Sigmoid colon (tissue), 7 donors: ENCODE data around the gene GABBR1. TPM values are rescaled to one million over a fixed set of nuclear protein-coding genes. Genes with fewer than 3 reads are reported as not detected.

Source experiments
- DNase-seq: peaks from one replicate; pipeline ENCODE4 v3.0.0-alpha.2; 2019
- H3K27ac ChIP-seq, 4 donors: fragments of 200-600 bp; sonication (generic); one replicate each; pipeline ENCODE4 v1.5.1; 2016 to 2019; ENCODE audit warnings: mild to moderate bottlenecking in 1 of 4
- H3K27me3 ChIP-seq, 3 donors: fragments of 200-600 bp; sonication (generic); one replicate each; pipeline ENCODE4 v1.5.1; 2019; ENCODE audit warnings: mild to moderate bottlenecking in 1 of 3
- H3K36me3 ChIP-seq, 4 donors: fragments of 200-600 bp; sonication (generic); one replicate each; pipeline ENCODE4 v1.5.1; 2016 to 2019
- H3K4me1 ChIP-seq, 4 donors: fragments of 200-600 bp; sonication (generic); one replicate each; pipeline ENCODE4 v1.5.1; 2017 to 2019
- H3K4me3 ChIP-seq, 4 donors: fragments of 200-600 bp; sonication (generic); one replicate each; pipeline ENCODE4 v1.5.1; 2017 to 2019; ENCODE audit warnings: mild to moderate bottlenecking in 2 of 4, moderate library complexity in 1 of 4
- H3K9me3 ChIP-seq, 4 donors: fragments of 200-600 bp in 3 of 4; sonication (generic) in 3 of 4; one replicate each; pipeline versions ENCODE4 v1.5.1 to v1.6.1; 2013 to 2019
- EP300 ChIP-seq, 4 donors: sonication (generic); formaldehyde crosslinking; IDR thresholded peaks; one replicate each; pipeline ENCODE4 v1.6.1; 2017; ENCODE audit warnings: antibody characterized with exemption in 4 of 4
- POLR2A ChIP-seq, 2 donors: fragments of 450-650 bp; IDR thresholded peaks; one replicate each; pipeline ENCODE4 v1.6.1; 2016; ENCODE audit warnings: antibody characterized with exemption in 2 of 2, mild to moderate bottlenecking in 2 of 2, moderate library complexity in 2 of 2
- POLR2AphosphoS5 ChIP-seq, 4 donors: sonication (generic); formaldehyde crosslinking; IDR thresholded peaks; one replicate each; pipeline ENCODE4 v1.6.1; 2017; ENCODE audit warnings: antibody characterized with exemption in 4 of 4
- WGBS, 2 donors: extraction: QIAGEN DNeasy Blood & Tissue Kit; methylation state at CpG; one replicate each; pipeline ENCODE4 v1.1.7; 2013; 5-methylcytosine and 5-hydroxymethylcytosine counted together
- intact Hi-C: fragments of 100-400 bp; cut with DNase I; formaldehyde crosslinking; loops from one replicate; pipeline ENCODE4 v1.15.1; 2023
- polyA plus RNA-seq, 3 donors: library from polyadenylated mRNA; stranded (reverse); fragments of 200-250 nt; gene quantifications; one replicate each; pipeline ENCODE4 v1.2.3, GENCODE V29; 2013
- total RNA-seq, 4 donors: library from RNA; depleted of rRNA; stranded (reverse); fragments of >200 nt; gene quantifications; one replicate each; pipeline ENCODE4 v1.1.0, GENCODE V29; 2016
- TF ChIP-seq, protein P1 (sequence below), 4 experiments: fragments of 450-650 bp in 3 of 4; fragments of 200-600 bp in 1 of 4; IDR thresholded peaks; one replicate each; pipeline ENCODE4 v1.5.1; 2016 to 2019; ENCODE audit warnings: antibody characterized with exemption in 4 of 4, mild to moderate bottlenecking in 3 of 4, moderate library complexity in 2 of 4
- donor health status: healthy with polysubstance abuse.
- donor health status: Bipolar disorder and iron deficiency.
- donor health status: healthy.

The GABBR1 gene
- total and polyA plus RNA-seq, 7 donors: 0.92 to 73.9 (median 26.5) TPM

DNA sequence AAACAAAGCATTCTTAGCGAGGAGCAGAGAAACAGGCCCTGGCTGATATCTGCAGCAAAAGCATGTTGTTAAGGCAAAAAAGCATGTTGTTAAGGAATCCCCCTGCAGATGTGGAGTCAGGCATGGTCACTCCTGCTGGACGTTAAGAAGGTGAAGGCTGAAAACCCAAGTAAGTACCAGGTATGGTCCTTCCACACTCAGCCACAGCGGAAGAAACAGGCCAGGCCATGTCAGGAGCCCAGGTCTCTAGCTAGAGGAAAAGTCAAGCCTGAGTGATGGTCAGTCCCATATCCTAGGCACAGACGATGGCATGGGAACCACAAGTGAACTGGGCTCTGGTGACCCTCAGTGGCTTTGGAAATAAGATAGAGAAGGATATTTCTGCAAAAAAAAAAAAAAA is 112.8 kb downstream of the GABBR1 start:
- no peak overlapping the region for H3K27ac ChIP-seq
- no peaks in the 10 kb centered on the region for H3K36me3 ChIP-seq
- TF ChIP-seq, protein P1, sequence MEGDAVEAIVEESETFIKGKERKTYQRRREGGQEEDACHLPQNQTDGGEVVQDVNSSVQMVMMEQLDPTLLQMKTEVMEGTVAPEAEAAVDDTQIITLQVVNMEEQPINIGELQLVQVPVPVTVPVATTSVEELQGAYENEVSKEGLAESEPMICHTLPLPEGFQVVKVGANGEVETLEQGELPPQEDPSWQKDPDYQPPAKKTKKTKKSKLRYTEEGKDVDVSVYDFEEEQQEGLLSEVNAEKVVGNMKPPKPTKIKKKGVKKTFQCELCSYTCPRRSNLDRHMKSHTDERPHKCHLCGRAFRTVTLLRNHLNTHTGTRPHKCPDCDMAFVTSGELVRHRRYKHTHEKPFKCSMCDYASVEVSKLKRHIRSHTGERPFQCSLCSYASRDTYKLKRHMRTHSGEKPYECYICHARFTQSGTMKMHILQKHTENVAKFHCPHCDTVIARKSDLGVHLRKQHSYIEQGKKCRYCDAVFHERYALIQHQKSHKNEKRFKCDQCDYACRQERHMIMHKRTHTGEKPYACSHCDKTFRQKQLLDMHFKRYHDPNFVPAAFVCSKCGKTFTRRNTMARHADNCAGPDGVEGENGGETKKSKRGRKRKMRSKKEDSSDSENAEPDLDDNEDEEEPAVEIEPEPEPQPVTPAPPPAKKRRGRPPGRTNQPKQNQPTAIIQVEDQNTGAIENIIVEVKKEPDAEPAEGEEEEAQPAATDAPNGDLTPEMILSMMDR (IDR thresholded peaks at IDR 0.05): no peak
- no peak for TF ChIP-seq EP300 (IDR thresholded peaks at IDR 0.05)
- no peak for TF ChIP-seq POLR2AphosphoS5 (IDR thresholded peaks at IDR 0.05)
- TF ChIP-seq POLR2A (IDR thresholded peaks at IDR 0.05): no peak
- DNase-seq: no peak
- no peaks in the 10 kb centered on the region for H3K27me3 ChIP-seq
- H3K4me3 ChIP-seq: no peak overlapping the region
- intact Hi-C loops: no loop called here
- WGBS, 2 donors: 84 to 85% methylated on average over 4 of the region's 4 CpGs
- H3K9me3 ChIP-seq: no peaks in the 10 kb centered on the region
- H3K4me1 ChIP-seq: no peaks in the 10 kb centered on the region

DNA sequence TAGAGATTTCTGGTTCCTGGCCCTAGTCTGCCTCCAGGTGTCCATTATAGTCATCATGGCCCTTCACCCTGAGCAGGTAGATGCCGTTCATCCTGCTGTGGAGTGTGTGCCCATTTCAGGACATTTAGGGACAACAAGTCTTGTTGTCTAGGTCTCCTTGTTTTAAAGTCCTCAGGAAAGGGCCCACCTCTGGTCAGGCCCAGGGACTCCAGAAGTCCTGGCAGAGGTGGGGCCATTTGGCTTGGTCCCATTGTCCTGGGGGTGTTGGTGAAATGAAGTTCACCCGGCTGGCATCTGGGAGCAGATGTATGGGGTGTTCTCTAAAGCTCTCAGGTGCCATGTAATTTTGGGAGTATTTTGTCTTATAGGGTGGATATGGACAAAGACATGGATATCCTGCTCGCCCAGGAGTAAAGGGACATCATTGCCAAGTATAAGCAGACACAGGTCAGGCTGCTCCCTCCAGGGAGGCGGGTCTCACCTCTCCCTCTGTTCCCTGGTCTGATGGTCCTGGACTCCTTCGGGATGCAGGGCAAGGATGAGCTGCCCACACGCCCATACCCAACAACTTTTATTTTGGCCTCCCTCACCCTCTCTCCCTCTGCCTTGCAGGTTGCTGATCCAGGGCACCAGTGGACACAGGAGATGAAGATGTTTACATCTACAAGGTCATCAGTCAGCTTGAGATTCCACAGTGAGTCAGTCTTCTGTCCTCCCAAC is 113.5 kb downstream of the GABBR1 start:
- no peak for DNase-seq
- intact Hi-C loops: no loop called here
- no peaks in the 10 kb centered on the region for H3K4me1 ChIP-seq
- H3K4me3 ChIP-seq: no peak overlapping the region
- H3K27ac ChIP-seq: no peak overlapping the region
- 81 to 92% methylated on average over 6 of the region's 6 CpGs for WGBS, 2 donors
- no peaks in the 10 kb centered on the region for H3K27me3 ChIP-seq
- TF ChIP-seq POLR2A (IDR thresholded peaks at IDR 0.05) (no peak), EP300 (IDR thresholded peaks at IDR 0.05) (no peak), POLR2AphosphoS5 (IDR thresholded peaks at IDR 0.05) (no peak)
- TF ChIP-seq, protein P1 (IDR thresholded peaks at IDR 0.05): no peak
- H3K9me3 ChIP-seq: no peaks in the 10 kb centered on the region
- no peaks in the 10 kb centered on the region for H3K36me3 ChIP-seq

DNA sequence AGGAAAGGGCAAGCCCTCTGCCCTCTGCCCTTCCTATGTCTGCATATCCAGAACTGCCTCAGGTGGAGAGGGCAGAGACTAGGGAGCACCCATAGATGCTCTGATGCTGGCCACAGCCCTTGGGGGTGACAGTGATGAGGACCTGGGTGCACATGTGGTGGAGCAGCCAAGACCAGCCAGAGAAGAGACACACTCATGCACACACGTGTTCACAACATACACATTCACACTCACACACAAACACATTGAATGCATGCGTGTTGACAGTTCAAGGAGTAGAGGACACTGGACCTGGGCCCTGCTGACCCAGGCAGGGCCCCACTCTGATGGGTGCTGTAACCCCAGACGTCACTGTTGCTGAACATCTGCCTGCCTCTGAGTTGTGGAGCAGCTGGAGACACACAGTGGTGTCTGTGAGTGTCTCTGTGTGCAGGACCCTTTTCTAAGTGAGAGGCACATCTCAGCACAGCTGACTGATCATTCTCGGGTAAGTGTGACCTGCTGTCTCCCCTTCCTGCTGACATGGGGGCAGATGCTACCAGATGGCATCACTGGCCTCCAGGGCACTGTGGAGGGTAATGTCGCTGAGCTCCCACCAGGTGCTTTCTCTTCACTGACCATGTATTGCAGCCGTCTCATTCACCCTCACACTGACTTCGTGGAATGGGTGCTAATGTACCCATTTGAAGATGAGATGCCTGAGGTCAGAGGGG is 115.1 kb downstream of the GABBR1 start:
- Histone ChIP-seq H3K27ac (no peak overlapping the region), H3K4me1 (no peaks in the 10 kb centered on the region), H3K4me3 (no peak overlapping the region), H3K27me3 (no peaks in the 10 kb centered on the region), H3K9me3 (no peaks in the 10 kb centered on the region), H3K36me3 (no peaks in the 10 kb centered on the region)
- intact Hi-C loops: no loop called here
- 80 to 82% methylated on average over 7 of the region's 7 CpGs for WGBS, 2 donors
- TF ChIP-seq POLR2AphosphoS5 (IDR thresholded peaks at IDR 0.05): no peak
- no peak for TF ChIP-seq POLR2A (IDR thresholded peaks at IDR 0.05)
- TF ChIP-seq, protein P1 (IDR thresholded peaks at IDR 0.05): no peak
- TF ChIP-seq EP300 (IDR thresholded peaks at IDR 0.05): no peak
- no peak for DNase-seq

DNA sequence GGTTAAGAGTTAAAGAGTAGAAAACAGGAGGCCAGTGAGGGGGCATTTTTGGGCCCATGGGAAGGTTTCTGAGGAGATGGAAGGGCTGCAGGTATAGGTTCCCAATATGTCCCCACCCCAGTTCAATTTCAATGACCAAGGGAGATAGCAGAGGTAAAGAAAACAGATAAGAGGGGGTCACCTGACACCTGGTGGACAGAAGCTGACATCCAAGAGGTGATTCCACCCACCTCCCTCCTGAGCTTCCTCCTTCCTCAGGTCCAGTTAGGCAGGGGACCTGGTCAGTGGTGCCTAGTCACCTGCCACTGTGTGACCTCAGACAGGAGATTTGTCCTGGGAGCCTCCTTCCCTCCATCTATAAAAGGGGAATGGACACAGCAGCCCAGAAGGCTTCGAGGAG is 115.7 kb downstream of the GABBR1 start:
- H3K4me3 ChIP-seq: no peak overlapping the region
- H3K36me3 ChIP-seq: no peaks in the 10 kb centered on the region
- no peaks in the 10 kb centered on the region for H3K9me3 ChIP-seq
- 66 to 81% methylated on average over 1 of the region's 1 CpG for WGBS, 2 donors
- intact Hi-C loops: no loop called here
- no peak for DNase-seq
- TF ChIP-seq, protein P1 (IDR thresholded peaks at IDR 0.05): no peak
- TF ChIP-seq POLR2A (IDR thresholded peaks at IDR 0.05) (no peak), POLR2AphosphoS5 (IDR thresholded peaks at IDR 0.05) (no peak), EP300 (IDR thresholded peaks at IDR 0.05) (no peak)
- no peaks in the 10 kb centered on the region for H3K27me3 ChIP-seq
- no peak overlapping the region for H3K27ac ChIP-seq
- H3K4me1 ChIP-seq: no peaks in the 10 kb centered on the region
